HepG2 (cell line): Measurements from ENCODE around the gene YPEL3. TPM values are rescaled to one million over a fixed set of nuclear protein-coding genes. Genes with fewer than 3 reads are reported as not detected.

ENCODE experiments used
- CEBPZ ChIP-seq: IDR thresholded peaks from 2 replicates; pipeline ENCODE4 v1.6.1; 2012; ENCODE audit warnings: low read length, improper control_type of control experiment
- CREM ChIP-seq, 2 experiments: sonication (generic) in 1 of 2; formaldehyde crosslinking in 1 of 2; IDR thresholded peaks; 2 replicates each; pipeline versions ENCODE4 v1.4.0 to v1.6.1; 2016 to 2020; ENCODE audit warnings: antibody characterized with exemption in 1 of 2, mild to moderate bottlenecking in 1 of 2, missing genetic modification reagents in 1 of 2
- FOXJ3 ChIP-seq: sonication (generic); formaldehyde crosslinking; IDR thresholded peaks from 2 replicates; pipeline ENCODE4 v1.4.0; 2020; ENCODE audit warnings: missing genetic modification reagents, mild to moderate bottlenecking, borderline replicate concordance
- MBD4 ChIP-seq: IDR thresholded peaks from 2 replicates; pipeline ENCODE4 v1.6.1; 2012; ENCODE audit warnings: low read length, inconsistent platforms, borderline replicate concordance
- MXD4 ChIP-seq: IDR thresholded peaks from 2 replicates; pipeline ENCODE4 v1.6.1; 2016; ENCODE audit warnings: mild to moderate bottlenecking, missing biosample characterization, missing genetic modification reagents
- PAWR ChIP-seq: sonication (generic); formaldehyde crosslinking; IDR thresholded peaks from 2 replicates; pipeline ENCODE4 v1.4.0; 2020; ENCODE audit warnings: missing genetic modification reagents, mild to moderate bottlenecking, borderline replicate concordance
- PCBP2 ChIP-seq: fragments of 200-400 bp; formaldehyde crosslinking; optimal IDR thresholded peaks from 2 replicates; pipeline ENCODE3; 2018; ENCODE audit warnings: low read length, low read depth; ENCODE audit not compliant: poor library complexity, severe bottlenecking
- RFXAP ChIP-seq: sonication (generic); formaldehyde crosslinking; IDR thresholded peaks from 2 replicates; pipeline ENCODE4 v1.4.0; 2020; ENCODE audit warnings: missing genetic modification reagents, borderline replicate concordance
- SRSF4 ChIP-seq: fragments of 200-400 bp; formaldehyde crosslinking; IDR thresholded peaks from one replicate; pipeline ENCODE4 v1.6.1; 2018; ENCODE audit warnings: mild to moderate bottlenecking, low read depth, low read length, moderate library complexity; ENCODE audit not compliant: poor library complexity, severe bottlenecking
- TCF7L2 ChIP-seq: IDR thresholded peaks from 2 replicates; pipeline ENCODE4 v1.6.1; 2011; ENCODE audit warnings: mild to moderate bottlenecking, low read depth, low read length, moderate library complexity
- YEATS4 ChIP-seq: sonication (generic); formaldehyde crosslinking; IDR thresholded peaks from 2 replicates; pipeline ENCODE4 v1.4.0; 2020; ENCODE audit warnings: missing genetic modification reagents, borderline replicate concordance
- ZNF251 ChIP-seq: sonication (generic); formaldehyde crosslinking; IDR thresholded peaks from 2 replicates; pipeline ENCODE4 v1.9.0; 2021; ENCODE audit warnings: mild to moderate bottlenecking, missing genetic modification reagents
- ZNF317 ChIP-seq: sonication (generic); formaldehyde crosslinking; IDR thresholded peaks from 2 replicates; pipeline ENCODE4 v1.5.0; 2020; ENCODE audit warnings: mild to moderate bottlenecking, missing genetic modification reagents
- ZNF570 ChIP-seq: sonication (generic); formaldehyde crosslinking; IDR thresholded peaks from 2 replicates; pipeline ENCODE4 v1.4.0; 2020; ENCODE audit warnings: mild to moderate bottlenecking, missing genetic modification reagents, borderline replicate concordance
- polyA plus RNA-seq, 8 experiments: library from polyadenylated mRNA; depleted of rRNA in 3 of 8; stranded (reverse) in 7 of 8; unstranded in 1 of 8; fragments of >200 nt; fragmentation: Illumina TruSeq in 4 of 8; extraction: Trizol in 4 of 8; gene quantifications; 2 replicates each; pipeline versions ENCODE4 v1.2.1 to v1.2.3, GENCODE V29; 2011 to 2016; ENCODE audit warnings: low read depth in 4 of 8, missing spikeins in 1 of 8, mixed read lengths in 1 of 8; ENCODE audit not compliant: insufficient read depth in 1 of 8
- total RNA-seq, 5 experiments: library from RNA; depleted of rRNA; stranded (reverse); fragments of >200 nt; fragmentation: Illumina TruSeq; extraction: Trizol; gene quantifications; 2 replicates each; pipeline ENCODE4 v1.2.3, GENCODE V29; 2016; ENCODE audit warnings: low read depth in 1 of 5
- TF ChIP-seq, protein P1 (sequence below): IDR thresholded peaks from 2 replicates; pipeline ENCODE4 v1.6.1; 2012; ENCODE audit warnings: inconsistent platforms
- TF ChIP-seq, protein P2 (sequence below): sonication (generic); formaldehyde crosslinking; IDR thresholded peaks from one replicate; pipeline ENCODE4 v1.5.1; 2020; ENCODE audit warnings: mild to moderate bottlenecking, missing genetic modification reagents; ENCODE audit errors: not compliant biosample characterization

YPEL3 gene
- total and polyA plus RNA-seq, 2 of the 13 experiments (the other 11 are each of a cell fraction or from before 2014, with no cell fraction given), result 5.4 to 47.0 TPM

- TF ChIP-seq CREM (IDR thresholded peaks at IDR 0.05) (peak; percentile 85; the same call in 1 of the 2 replicates), CREM (CRISPR knock-in tag; IDR thresholded peaks at IDR 0.05) (no peak), PCBP2 (no peak), FOXJ3 (peak; percentile 97), ZNF317 (CRISPR knock-in tag) (peak; percentile 85), CEBPZ (no peak), YEATS4 (CRISPR knock-in tag) (peak; percentile 55; the same call in 1 of the 2 replicates), MBD4 (peak; percentile 47; the same call in 1 of the 2 replicates), MXD4 (CRISPR knock-in tag) (peak; percentile 91), PAWR (no peak), ZNF251 (CRISPR knock-in tag) (no peak), ZNF570 (CRISPR knock-in tag) (no peak), SRSF4 (no peak), TCF7L2 (no peak), RFXAP (peak; percentile 40)
- TF ChIP-seq, protein P1, sequence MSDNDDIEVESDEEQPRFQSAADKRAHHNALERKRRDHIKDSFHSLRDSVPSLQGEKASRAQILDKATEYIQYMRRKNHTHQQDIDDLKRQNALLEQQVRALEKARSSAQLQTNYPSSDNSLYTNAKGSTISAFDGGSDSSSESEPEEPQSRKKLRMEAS, result peak; percentile 90
- TF ChIP-seq, protein P2, sequence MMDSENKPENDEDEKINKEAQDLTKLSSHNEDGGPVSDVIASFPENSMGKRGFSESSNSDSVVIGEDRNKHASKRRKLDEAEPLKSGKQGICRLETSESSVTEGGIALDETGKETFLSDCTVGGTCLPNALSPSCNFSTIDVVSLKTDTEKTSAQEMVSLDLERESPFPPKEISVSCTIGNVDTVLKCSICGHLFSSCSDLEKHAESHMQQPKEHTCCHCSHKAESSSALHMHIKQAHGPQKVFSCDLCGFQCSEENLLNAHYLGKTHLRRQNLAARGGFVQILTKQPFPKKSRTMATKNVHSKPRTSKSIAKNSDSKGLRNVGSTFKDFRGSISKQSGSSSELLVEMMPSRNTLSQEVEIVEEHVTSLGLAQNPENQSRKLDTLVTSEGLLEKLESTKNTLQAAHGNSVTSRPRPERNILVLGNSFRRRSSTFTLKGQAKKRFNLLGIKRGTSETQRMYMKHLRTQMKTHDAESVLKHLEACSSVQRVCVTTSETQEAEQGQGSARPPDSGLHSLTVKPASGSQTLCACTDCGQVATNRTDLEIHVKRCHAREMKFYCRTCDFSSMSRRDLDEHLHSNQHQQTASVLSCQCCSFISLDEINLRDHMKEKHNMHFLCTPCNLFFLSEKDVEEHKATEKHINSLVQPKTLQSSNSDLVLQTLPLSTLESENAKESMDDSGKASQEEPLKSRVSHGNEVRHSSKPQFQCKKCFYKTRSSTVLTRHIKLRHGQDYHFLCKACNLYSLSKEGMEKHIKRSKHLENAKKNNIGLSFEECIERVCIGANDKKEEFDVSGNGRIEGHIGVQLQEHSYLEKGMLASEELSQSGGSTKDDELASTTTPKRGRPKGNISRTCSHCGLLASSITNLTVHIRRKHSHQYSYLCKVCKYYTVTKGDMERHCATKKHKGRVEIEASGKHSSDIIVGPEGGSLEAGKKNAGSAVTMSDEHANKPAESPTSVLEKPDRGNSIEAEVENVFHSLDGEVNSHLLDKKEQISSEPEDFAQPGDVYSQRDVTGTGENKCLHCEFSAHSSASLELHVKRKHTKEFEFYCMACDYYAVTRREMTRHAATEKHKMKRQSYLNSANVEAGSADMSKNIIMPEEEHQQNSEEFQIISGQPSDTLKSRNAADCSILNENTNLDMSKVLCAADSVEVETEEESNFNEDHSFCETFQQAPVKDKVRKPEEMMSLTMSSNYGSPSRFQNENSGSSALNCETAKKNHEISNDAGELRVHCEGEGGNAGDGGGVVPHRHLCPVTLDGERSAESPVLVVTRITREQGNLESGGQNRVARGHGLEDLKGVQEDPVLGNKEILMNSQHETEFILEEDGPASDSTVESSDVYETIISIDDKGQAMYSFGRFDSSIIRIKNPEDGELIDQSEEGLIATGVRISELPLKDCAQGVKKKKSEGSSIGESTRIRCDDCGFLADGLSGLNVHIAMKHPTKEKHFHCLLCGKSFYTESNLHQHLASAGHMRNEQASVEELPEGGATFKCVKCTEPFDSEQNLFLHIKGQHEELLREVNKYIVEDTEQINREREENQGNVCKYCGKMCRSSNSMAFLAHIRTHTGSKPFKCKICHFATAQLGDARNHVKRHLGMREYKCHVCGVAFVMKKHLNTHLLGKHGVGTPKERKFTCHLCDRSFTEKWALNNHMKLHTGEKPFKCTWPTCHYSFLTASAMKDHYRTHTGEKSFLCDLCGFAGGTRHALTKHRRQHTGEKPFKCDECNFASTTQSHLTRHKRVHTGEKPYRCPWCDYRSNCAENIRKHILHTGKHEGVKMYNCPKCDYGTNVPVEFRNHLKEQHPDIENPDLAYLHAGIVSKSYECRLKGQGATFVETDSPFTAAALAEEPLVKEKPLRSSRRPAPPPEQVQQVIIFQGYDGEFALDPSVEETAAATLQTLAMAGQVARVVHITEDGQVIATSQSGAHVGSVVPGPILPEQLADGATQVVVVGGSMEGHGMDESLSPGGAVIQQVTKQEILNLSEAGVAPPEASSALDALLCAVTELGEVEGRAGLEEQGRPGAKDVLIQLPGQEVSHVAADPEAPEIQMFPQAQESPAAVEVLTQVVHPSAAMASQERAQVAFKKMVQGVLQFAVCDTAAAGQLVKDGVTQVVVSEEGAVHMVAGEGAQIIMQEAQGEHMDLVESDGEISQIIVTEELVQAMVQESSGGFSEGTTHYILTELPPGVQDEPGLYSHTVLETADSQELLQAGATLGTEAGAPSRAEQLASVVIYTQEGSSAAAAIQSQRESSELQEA, result no peak
Observed at GRCh38 chr16:30139583-30140481, 43.8 kb upstream of the YPEL3 start (continued).
